Upper lobe of right lung (tissue), 1 donor: ENCODE results near the gene SND1. TPM values are rescaled to one million over a fixed set of nuclear protein-coding genes. Genes with fewer than 3 reads are reported as not detected.

ENCODE experiments used
- ATAC-seq: fragments of 200-7000 bp; cut with Tn5 transposase; one replicate; pipeline ENCODE4 v1.9.1; 2020; ENCODE audit warnings: mild to moderate bottlenecking, moderate library complexity
- DNase-seq: peaks from one replicate; pipeline ENCODE4 v3.0.0-alpha.2; 2020
- H3K27ac ChIP-seq: fragments of 200-600 bp; one replicate; pipeline ENCODE4 v1.8.0; 2022
- H3K27me3 ChIP-seq: fragments of 200-600 bp; one replicate; pipeline ENCODE4 v1.8.0; 2022; ENCODE audit warnings: mild to moderate bottlenecking
- H3K36me3 ChIP-seq: fragments of 200-600 bp; one replicate; pipeline ENCODE4 v1.8.0; 2022
- H3K4me1 ChIP-seq: fragments of 200-600 bp; one replicate; pipeline ENCODE4 v1.8.0; 2022
- H3K4me3 ChIP-seq: fragments of 200-600 bp; one replicate; pipeline ENCODE4 v1.8.0; 2022; ENCODE audit warnings: mild to moderate bottlenecking
- H3K9me3 ChIP-seq: fragments of 200-600 bp; one replicate; pipeline ENCODE4 v1.8.0; 2022
- intact Hi-C: fragments of 100-400 bp; cut with DNase I; formaldehyde crosslinking; loops from one replicate; pipeline ENCODE4 v1.11.0; 2022
- total RNA-seq: library from RNA; stranded (reverse); fragmentation: NEBNext Ultra II Directional; extraction: Animal tissue kit (Norgen Biotek cat#: 25700); gene quantifications from one replicate; pipeline ENCODE4 v1.2.1, GENCODE V29; 2021
- TF ChIP-seq, protein P1 (sequence below): fragments of 200-600 bp; IDR thresholded peaks from one replicate; pipeline ENCODE4 v1.8.0; 2022; ENCODE audit warnings: antibody characterized with exemption
- donor health status: DM: no; HTN: yes; CAD: no; lungs with severe emphysema.

SND1 gene
- total RNA-seq, 1 donor from 2014 or later = 150 TPM

GRCh38 chr7:127717502-127718339 lies 65.7 kb downstream of the SND1 start:
- DNase-seq (no peak), ATAC-seq (no peak)
- Histone ChIP-seq H3K4me3 (no peak overlapping the region), H3K36me3 (peaks cover 36% of the 10 kb centered on the region), H3K4me1 (no peaks in the 10 kb centered on the region), H3K27me3 (no peaks in the 10 kb centered on the region), H3K9me3 (no peaks in the 10 kb centered on the region), H3K27ac (no peak overlapping the region)
- intact Hi-C loops = no loop called here
- TF ChIP-seq, protein P1, sequence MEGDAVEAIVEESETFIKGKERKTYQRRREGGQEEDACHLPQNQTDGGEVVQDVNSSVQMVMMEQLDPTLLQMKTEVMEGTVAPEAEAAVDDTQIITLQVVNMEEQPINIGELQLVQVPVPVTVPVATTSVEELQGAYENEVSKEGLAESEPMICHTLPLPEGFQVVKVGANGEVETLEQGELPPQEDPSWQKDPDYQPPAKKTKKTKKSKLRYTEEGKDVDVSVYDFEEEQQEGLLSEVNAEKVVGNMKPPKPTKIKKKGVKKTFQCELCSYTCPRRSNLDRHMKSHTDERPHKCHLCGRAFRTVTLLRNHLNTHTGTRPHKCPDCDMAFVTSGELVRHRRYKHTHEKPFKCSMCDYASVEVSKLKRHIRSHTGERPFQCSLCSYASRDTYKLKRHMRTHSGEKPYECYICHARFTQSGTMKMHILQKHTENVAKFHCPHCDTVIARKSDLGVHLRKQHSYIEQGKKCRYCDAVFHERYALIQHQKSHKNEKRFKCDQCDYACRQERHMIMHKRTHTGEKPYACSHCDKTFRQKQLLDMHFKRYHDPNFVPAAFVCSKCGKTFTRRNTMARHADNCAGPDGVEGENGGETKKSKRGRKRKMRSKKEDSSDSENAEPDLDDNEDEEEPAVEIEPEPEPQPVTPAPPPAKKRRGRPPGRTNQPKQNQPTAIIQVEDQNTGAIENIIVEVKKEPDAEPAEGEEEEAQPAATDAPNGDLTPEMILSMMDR = no peak

DNA sequence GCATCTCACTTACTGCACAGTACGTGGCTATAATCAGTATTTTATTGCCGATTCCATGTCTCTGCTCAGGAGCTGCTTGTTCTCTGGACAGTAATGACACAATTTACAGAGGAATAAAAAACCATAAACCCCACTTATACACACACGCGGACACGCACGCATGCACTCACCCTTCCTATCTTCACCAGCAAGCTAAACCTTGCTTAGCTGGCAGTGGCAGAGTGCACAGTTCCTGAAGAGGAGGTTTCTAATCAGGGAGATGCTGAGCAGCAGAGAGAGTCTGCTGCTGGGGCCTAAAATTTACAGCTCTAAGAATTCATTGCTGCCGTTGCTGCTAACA lies 66.3 kb downstream of the SND1 start:
- TF ChIP-seq, protein P1 = no peak
- intact Hi-C loops = no loop called here
- peaks cover 42% of the 10 kb centered on the region for H3K36me3 ChIP-seq
- no peaks in the 10 kb centered on the region for H3K27me3 ChIP-seq
- DNase-seq (no peak), ATAC-seq (no peak)
- no peaks in the 10 kb centered on the region for H3K9me3 ChIP-seq
- H3K4me1 ChIP-seq = no peaks in the 10 kb centered on the region
- H3K4me3 ChIP-seq = no peak overlapping the region
- no peak overlapping the region for H3K27ac ChIP-seq

DNA sequence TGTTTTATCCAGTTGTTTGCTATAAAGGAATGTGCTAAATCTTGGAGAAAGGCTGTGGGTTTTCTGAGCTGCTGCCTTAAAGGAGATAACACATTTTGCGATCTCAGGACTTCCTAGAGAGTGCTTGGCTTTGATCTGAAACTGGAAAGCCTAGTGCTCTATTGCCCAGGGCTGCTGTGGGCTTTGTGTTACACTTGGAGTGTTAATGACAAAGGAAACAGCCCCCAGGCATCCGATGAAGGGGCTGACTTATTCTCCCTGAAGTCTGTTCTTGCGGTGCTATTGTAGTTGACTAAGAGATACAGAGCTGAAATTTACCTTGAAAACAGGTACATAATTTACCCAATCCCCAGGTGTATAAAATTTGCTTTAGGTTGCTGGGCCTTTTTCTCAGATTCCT lies 74.5 kb downstream of the SND1 start:
- Histone ChIP-seq H3K36me3 (peaks cover 78% of the 10 kb centered on the region), H3K4me1 (no peaks in the 10 kb centered on the region)
- no peak for ATAC-seq

DNA sequence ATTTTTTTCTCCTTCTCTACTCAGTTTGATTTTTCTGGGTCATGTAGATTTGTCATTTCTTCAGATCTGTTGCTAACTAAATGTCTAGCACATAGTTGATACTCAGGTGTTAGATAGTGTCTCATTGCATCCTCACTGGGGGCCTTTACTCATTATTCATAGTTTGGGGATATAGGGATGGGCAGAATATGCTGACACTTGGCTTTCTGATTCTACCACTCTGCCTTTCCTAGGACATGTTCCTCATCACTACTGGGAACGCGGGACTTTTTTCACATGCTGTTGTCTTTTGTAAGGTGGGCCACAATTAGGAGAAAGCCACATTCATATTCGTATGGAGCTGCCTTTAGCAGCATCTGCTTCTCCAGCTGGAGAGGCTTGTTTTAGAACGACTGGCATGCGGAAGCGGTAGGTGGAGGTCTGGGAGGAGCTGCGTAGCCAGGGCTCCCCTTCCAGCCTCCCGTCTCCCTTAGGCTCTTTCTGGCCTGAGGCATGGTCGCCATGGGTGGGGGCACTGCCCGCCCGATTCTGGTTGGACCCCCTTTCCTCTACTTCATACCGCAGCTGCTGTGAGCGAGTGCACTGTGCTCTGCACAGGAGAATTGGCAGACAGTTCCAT lies 78.8 kb downstream of the SND1 start:
- Histone ChIP-seq H3K36me3 (peaks cover 64% of the 10 kb centered on the region), H3K4me3 (no peak overlapping the region), H3K4me1 (no peaks in the 10 kb centered on the region), H3K27me3 (no peaks in the 10 kb centered on the region), H3K9me3 (no peaks in the 10 kb centered on the region), H3K27ac (no peak overlapping the region)
- TF ChIP-seq, protein P1 = no peak
- DNase-seq (no peak), ATAC-seq (no peak)
- intact Hi-C loops = no loop called here

More for the DNA sequence above, 74.5 kb downstream of the SND1 start:
- DNase-seq = no peak
- intact Hi-C loops = no loop called here
- Histone ChIP-seq H3K9me3 (no peaks in the 10 kb centered on the region), H3K27ac (no peak overlapping the region), H3K4me3 (no peak overlapping the region), H3K27me3 (no peaks in the 10 kb centered on the region)
- TF ChIP-seq, protein P1 = no peak

GRCh38 chr7:127731431-127732080 lies 79.6 kb downstream of the SND1 start:
- H3K27me3 ChIP-seq = no peaks in the 10 kb centered on the region
- DNase-seq = no peak
- H3K4me3 ChIP-seq = no peak overlapping the region
- no peak overlapping the region for H3K27ac ChIP-seq
- no peaks in the 10 kb centered on the region for H3K9me3 ChIP-seq
- H3K4me1 ChIP-seq = no peaks in the 10 kb centered on the region
- peaks cover 57% of the 10 kb centered on the region for H3K36me3 ChIP-seq
- no peak for ATAC-seq
- TF ChIP-seq, protein P1 = no peak
- intact Hi-C loops = no loop called here
